Body of pancreas (tissue), 4 donors: ENCODE data around the gene ZNF714.

Source experiments
- POLR2A ChIP-seq, 3 donors: fragments of 450-650 bp; IDR thresholded peaks; one replicate each; pipeline ENCODE4 v1.6.1; 2016; ENCODE audit warnings: antibody characterized with exemption in 3 of 3, mild to moderate bottlenecking in 2 of 3
- TF ChIP-seq, protein P1 (sequence below), 7 experiments: fragments of 450-650 bp in 4 of 7; fragments of 200-600 bp in 3 of 7; sonication (generic) in 3 of 7; IDR thresholded peaks; one replicate each; pipeline ENCODE4 v1.5.1; 2016 to 2019; ENCODE audit warnings: antibody characterized with exemption in 7 of 7

DNA sequence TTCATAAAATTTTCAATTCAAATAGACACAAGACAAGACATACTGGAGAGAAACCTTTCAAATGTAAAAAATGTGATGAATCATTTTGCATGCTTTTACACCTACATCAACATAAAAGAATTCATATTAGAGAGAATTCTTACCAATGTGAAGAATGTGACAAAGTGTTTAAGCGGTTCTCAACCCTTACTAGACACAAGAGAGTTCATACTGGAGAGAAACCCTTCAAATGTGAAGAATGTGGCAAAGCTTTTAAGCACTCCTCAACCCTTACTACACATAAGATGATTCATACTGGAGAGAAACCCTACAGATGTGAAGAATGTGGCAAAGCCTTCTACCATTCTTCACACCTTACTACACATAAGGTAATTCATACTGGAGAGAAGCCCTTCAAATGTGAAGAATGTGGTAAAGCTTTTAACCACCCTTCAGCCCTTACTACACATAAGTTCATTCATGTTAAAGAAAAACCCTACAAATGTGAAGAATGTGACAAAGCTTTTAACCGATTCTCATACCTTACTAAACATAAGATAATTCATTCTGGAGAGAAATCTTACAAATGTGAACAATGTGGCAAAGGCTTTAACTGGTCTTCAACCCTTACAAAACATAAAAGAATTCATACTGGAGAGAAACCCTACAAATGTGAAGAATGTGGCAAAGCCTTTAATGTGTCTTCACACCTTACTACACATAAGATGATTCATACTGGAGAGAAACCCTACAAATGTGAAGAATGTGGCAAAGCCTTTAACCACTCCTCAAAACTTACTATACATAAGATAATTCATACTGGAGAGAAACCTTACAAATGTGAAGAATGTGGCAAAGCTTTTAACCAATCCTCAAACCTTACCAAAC, 35.3 kb downstream of the ZNF714 start:
- TF ChIP-seq, protein P1, sequence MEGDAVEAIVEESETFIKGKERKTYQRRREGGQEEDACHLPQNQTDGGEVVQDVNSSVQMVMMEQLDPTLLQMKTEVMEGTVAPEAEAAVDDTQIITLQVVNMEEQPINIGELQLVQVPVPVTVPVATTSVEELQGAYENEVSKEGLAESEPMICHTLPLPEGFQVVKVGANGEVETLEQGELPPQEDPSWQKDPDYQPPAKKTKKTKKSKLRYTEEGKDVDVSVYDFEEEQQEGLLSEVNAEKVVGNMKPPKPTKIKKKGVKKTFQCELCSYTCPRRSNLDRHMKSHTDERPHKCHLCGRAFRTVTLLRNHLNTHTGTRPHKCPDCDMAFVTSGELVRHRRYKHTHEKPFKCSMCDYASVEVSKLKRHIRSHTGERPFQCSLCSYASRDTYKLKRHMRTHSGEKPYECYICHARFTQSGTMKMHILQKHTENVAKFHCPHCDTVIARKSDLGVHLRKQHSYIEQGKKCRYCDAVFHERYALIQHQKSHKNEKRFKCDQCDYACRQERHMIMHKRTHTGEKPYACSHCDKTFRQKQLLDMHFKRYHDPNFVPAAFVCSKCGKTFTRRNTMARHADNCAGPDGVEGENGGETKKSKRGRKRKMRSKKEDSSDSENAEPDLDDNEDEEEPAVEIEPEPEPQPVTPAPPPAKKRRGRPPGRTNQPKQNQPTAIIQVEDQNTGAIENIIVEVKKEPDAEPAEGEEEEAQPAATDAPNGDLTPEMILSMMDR (IDR thresholded peaks at IDR 0.05): no peak
- TF ChIP-seq POLR2A (IDR thresholded peaks at IDR 0.05): no peak
